Measurements from ENCODE around the gene DOLPP1. TPM values are rescaled to one million over a fixed set of nuclear protein-coding genes. Genes with fewer than 3 reads are reported as not detected.

Gene DOLPP1
- total and polyA plus RNA-seq, 2 of the 8 experiments (the other 6 are each of a cell fraction or from before 2014, with no cell fraction given), result 36.0 to 45.3 TPM

GRCh38 chr9:129031514-129031913 lies 49.4 kb upstream of the DOLPP1 start:
- Histone ChIP-seq H2BK20ac (ENCODE audit: low read length) (no peak overlapping the region), H3K79me1 (ENCODE audit: low read depth, low read length) (peaks cover 7% of the 10 kb centered on the region; the same call in 1 of the 2 replicates), H3K23ac (ENCODE audit: insufficient read length) (no peak overlapping the region), H3K9me3 (ENCODE audit: insufficient read depth in 2 of 2, low read depth in 1 of 2, low read length in 1 of 2) (no peaks in the 10 kb centered on the region), H3K27ac (ENCODE audit: low read depth, low read length) (no peak overlapping the region), H3K4me1 (replicated peaks in 1 of 4; ENCODE audit: control insufficient read depth in 3 of 4, insufficient read depth in 4 of 4, low read length in 3 of 4) (peaks cover 0 to 9% (median 7%) of the 10 kb centered on the region in 4 experiments; a peak in 6 of 7 replicates), H3K4ac (replicated peaks; ENCODE audit: insufficient read length, low read depth, low read length) (no peak overlapping the region), H2AK5ac (ENCODE audit: low read depth, low read length) (no peak overlapping the region), H2AFZ (ENCODE audit: low read length) (0 out of 2 replicates have a peak overlapping the region, but pooled peaks have one; percentile 51), H3K23me2 (ENCODE audit: low read depth, low read length) (peaks cover 7% of the 10 kb centered on the region), H3K14ac (ENCODE audit: insufficient read length) (no peak overlapping the region), H3K56ac (replicated peaks; ENCODE audit: insufficient read length, low read depth, low read length) (no peak overlapping the region), H3K4me2 (ENCODE audit: insufficient read depth in 1 of 2, low read depth in 2 of 2, low read length in 2 of 2) (no peak overlapping the region), H3K18ac (ENCODE audit: extremely low read depth, low read length) (no peak overlapping the region), H4K20me1 (replicated peaks in 1 of 2; ENCODE audit: control insufficient read depth in 1 of 2, insufficient read depth in 2 of 2, low read length in 2 of 2) (peaks cover 5 to 11% of the 10 kb centered on the region in 2 experiments), H2BK12ac (ENCODE audit: low read depth, low read length) (no peak overlapping the region), H3K36me3 (ENCODE audit: control insufficient read depth in 2 of 4, insufficient read depth in 4 of 4, low read length in 3 of 4) (no peaks in the 10 kb centered on the region), H3K79me2 (ENCODE audit: control insufficient read depth in 1 of 2, insufficient read depth in 2 of 2, low read length in 2 of 2) (peaks cover 2 to 10% of the 10 kb centered on the region in 2 experiments; a peak in 3 of 4 replicates), H3K27me3 (replicated peaks in 1 of 4; ENCODE audit: control insufficient read depth in 3 of 4, extremely low read depth in 1 of 4, insufficient read depth in 3 of 4, low read length in 3 of 4) (no peaks in the 10 kb centered on the region), H4K91ac (replicated peaks; ENCODE audit: insufficient read length, low read length) (no peak overlapping the region), H2BK120ac (replicated peaks; ENCODE audit: low read depth, low read length) (no peak overlapping the region), H2BK5ac (ENCODE audit: low read depth, low read length) (no peak overlapping the region), H3K4me3 (ENCODE audit: extremely low read depth in 1 of 4, insufficient read depth in 2 of 4, low read depth in 3 of 4, low read length in 4 of 4) (no peak overlapping the region), H3K9ac (replicated peaks in 1 of 4; ENCODE audit: extremely low read depth in 1 of 4, low read depth in 3 of 4, low read length in 3 of 4) (no peak overlapping the region), H2BK15ac (ENCODE audit: low read length) (no peak overlapping the region), H4K5ac (ENCODE audit: insufficient read length, low read depth, low read length) (no peak overlapping the region), H4K8ac (ENCODE audit: extremely low read depth, insufficient read depth, low read length) (no peak overlapping the region)
- FAIRE-seq (no peak), DNase-seq (ENCODE audit: low read depth in 1 of 2, low spot score in 2 of 2) (no peak)
- ChIA-PET POLR2A (ENCODE audit: partially characterized antibody) (interaction anchor here (1.1 kb wide), 1 partner anchor 8 kb away, joined by 7 read pairs; no protein-coding TSS in a partner anchor), CTCF (ENCODE audit: partially characterized antibody) (interaction anchor here (0.6 kb wide), 1 partner anchor 11 kb away, joined by 3 read pairs; no protein-coding TSS in a partner anchor)
- 80% methylated on average over 2 of the region's 4 CpGs; no CpG with 5 or more reads in 1 of the 2 experiments for WGBS, 2 experiments (ENCODE audit: extremely low coverage in 1 of 2, insufficient coverage in 1 of 2, insufficient read length in 1 of 2, insufficient replicate concordance in 2 of 2, low coverage in 1 of 2, low lambda C conversion rate in 2 of 2, missing lambda C conversion rate in 1 of 2)
- TF ChIP-seq CHD2 (IDR thresholded peaks at IDR 0.05; ENCODE audit: low read length) (no peak), CTBP2 (IDR thresholded peaks at IDR 0.05; ENCODE audit: borderline replicate concordance, insufficient read depth, insufficient read length, low read length) (no peak), KDM5A (IDR thresholded peaks at IDR 0.05; ENCODE audit: low read length) (no peak), HDAC2 (IDR thresholded peaks at IDR 0.05; ENCODE audit: borderline replicate concordance in 1 of 2, low read depth in 2 of 2, low read length in 2 of 2) (no peak), YY1 (IDR thresholded peaks at IDR 0.05; ENCODE audit: low read depth, low read length) (no peak), JUND (IDR thresholded peaks at IDR 0.05; ENCODE audit: low read length) (no peak), HDAC6 (IDR thresholded peaks at IDR 0.05; ENCODE audit: low read depth, low read length) (no peak), SAP30 (IDR thresholded peaks at IDR 0.05; ENCODE audit: insufficient read depth, insufficient replicate concordance, low read length) (no peak), SP4 (IDR thresholded peaks at IDR 0.05; ENCODE audit: low read length) (no peak)
- TF ChIP-seq, protein P1, sequence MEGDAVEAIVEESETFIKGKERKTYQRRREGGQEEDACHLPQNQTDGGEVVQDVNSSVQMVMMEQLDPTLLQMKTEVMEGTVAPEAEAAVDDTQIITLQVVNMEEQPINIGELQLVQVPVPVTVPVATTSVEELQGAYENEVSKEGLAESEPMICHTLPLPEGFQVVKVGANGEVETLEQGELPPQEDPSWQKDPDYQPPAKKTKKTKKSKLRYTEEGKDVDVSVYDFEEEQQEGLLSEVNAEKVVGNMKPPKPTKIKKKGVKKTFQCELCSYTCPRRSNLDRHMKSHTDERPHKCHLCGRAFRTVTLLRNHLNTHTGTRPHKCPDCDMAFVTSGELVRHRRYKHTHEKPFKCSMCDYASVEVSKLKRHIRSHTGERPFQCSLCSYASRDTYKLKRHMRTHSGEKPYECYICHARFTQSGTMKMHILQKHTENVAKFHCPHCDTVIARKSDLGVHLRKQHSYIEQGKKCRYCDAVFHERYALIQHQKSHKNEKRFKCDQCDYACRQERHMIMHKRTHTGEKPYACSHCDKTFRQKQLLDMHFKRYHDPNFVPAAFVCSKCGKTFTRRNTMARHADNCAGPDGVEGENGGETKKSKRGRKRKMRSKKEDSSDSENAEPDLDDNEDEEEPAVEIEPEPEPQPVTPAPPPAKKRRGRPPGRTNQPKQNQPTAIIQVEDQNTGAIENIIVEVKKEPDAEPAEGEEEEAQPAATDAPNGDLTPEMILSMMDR (IDR thresholded peaks at IDR 0.05; ENCODE audit: control extremely low read depth in 1 of 3, insufficient read depth in 1 of 3, low read depth in 1 of 3, low read length in 3 of 3), result no peak

Measured in H1 (cell line).